Hepatocyte (in vitro differentiated cells): Measurements from ENCODE around the gene NPAS2. TPM values are rescaled to one million over a fixed set of nuclear protein-coding genes. Genes with fewer than 3 reads are reported as not detected.

Experiments used
- DNase-seq: peaks from one replicate; pipeline ENCODE4 v3.0.0-alpha.2; 2016; ENCODE audit warnings: low spot score
- H2AFZ ChIP-seq: fragments of 200-600 bp; sonication (generic); 2 replicates; pipeline ENCODE4 v1.6.0; 2016; ENCODE audit warnings: antibody characterized with exemption, mild to moderate bottlenecking
- H3K27ac ChIP-seq: fragments of 200-600 bp; sonication (generic); 2 replicates; pipeline ENCODE4 v1.5.1; 2016; ENCODE audit warnings: mild to moderate bottlenecking
- H3K27me3 ChIP-seq: fragments of 200-600 bp; sonication (generic); 2 replicates; pipeline ENCODE4 v1.6.1; 2016
- H3K36me3 ChIP-seq: fragments of 200-600 bp; sonication (generic); replicated peaks from 2 replicates; pipeline ENCODE4 v1.5.1; 2016; ENCODE audit warnings: low read depth; ENCODE audit not compliant: insufficient read depth
- H3K4me1 ChIP-seq: fragments of 200-600 bp; sonication (generic); 2 replicates; pipeline ENCODE4 v1.5.1; 2016; ENCODE audit warnings: mild to moderate bottlenecking, moderate library complexity; ENCODE audit not compliant: insufficient read depth
- H3K4me2 ChIP-seq: fragments of 200-600 bp; sonication (generic); 2 replicates; pipeline ENCODE4 v1.6.0; 2016
- H3K4me3 ChIP-seq: fragments of 200-600 bp; sonication (generic); 2 replicates; pipeline ENCODE4 v1.5.1; 2016; ENCODE audit warnings: mild to moderate bottlenecking
- H3K79me2 ChIP-seq: fragments of 200-600 bp; sonication (generic); 2 replicates; pipeline ENCODE4 v1.6.0; 2017; ENCODE audit warnings: mild to moderate bottlenecking
- H3K9me2 ChIP-seq: fragments of 200-600 bp; sonication (generic); replicated peaks from 2 replicates; pipeline ENCODE4 v1.6.0; 2017; ENCODE audit warnings: mild to moderate bottlenecking; ENCODE audit not compliant: insufficient read depth
- H3K9me3 ChIP-seq: fragments of 200-600 bp; sonication (generic); 2 replicates; pipeline ENCODE4 v1.5.1; 2016; ENCODE audit warnings: low read depth, mild to moderate bottlenecking
- H4K20me1 ChIP-seq: fragments of 200-600 bp; sonication (generic); 2 replicates; pipeline ENCODE4 v1.6.0; 2016; ENCODE audit warnings: mild to moderate bottlenecking; ENCODE audit not compliant: insufficient read depth, poor library complexity, severe bottlenecking
- EZH2 ChIP-seq: fragments of 200-600 bp; sonication (generic); IDR thresholded peaks from 2 replicates; pipeline ENCODE4 v1.6.1; 2016; ENCODE audit warnings: antibody characterized with exemption, mild to moderate bottlenecking, borderline replicate concordance
- EZH2phosphoT487 ChIP-seq: fragments of 200-600 bp; sonication (generic); IDR thresholded peaks from one replicate; pipeline ENCODE4 v1.6.1; 2018; ENCODE audit warnings: antibody characterized with exemption, mild to moderate bottlenecking, low read depth, moderate library complexity; ENCODE audit not compliant: unreplicated experiment, severe bottlenecking
- WGBS: methylation state at CpG from one replicate; pipeline ENCODE4 v1.1.6; 2016; ENCODE audit warnings: low lambda C conversion rate; ENCODE audit errors: missing lambda C conversion rate; 5-methylcytosine and 5-hydroxymethylcytosine counted together
- polyA plus RNA-seq: library from polyadenylated mRNA; unstranded; fragments of >200 nt; fragmentation: Nextera tagmentation; extraction: Ambion mirVana; gene quantifications from 2 replicates; pipeline ENCODE4 v1.2.1, GENCODE V29; 2016
- total RNA-seq: library from RNA; depleted of rRNA; stranded (reverse); fragments of >200 nt; gene quantifications from 2 replicates; pipeline ENCODE4 v1.2.3, GENCODE V29; 2014
- TF ChIP-seq, protein P1 (sequence below): fragments of 200-600 bp; sonication (generic); IDR thresholded peaks from 2 replicates; pipeline ENCODE4 v1.5.1; 2016; ENCODE audit warnings: antibody characterized with exemption, mild to moderate bottlenecking; ENCODE audit not compliant: poor library complexity

Gene NPAS2
- total and polyA plus RNA-seq, 2 experiments from 2014 or later, result 7.7 to 16.8 TPM

DNA sequence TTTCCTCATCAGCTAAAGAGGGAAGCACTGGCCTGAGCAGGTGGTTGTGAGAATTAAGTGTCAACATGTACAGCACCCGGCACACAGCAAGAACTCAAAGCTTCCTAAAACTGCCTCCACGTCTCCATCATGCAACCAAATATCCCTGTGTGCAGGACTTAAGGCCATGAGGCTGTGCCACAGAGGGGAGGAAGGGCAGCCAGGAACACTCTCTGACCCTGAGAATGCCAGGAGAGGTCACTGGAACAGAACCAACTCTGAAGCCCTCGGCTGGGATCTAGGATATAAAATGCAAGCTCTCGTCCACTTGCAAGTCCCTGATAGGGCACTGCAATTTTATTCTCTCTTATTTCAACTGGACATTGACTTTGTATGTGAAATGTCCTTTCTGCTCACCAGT lies 12.2 kb upstream of the NPAS2 start:
- Histone ChIP-seq H3K27ac (no peak overlapping the region), H3K4me2 (no peak overlapping the region), H3K4me1 (no peaks in the 10 kb centered on the region), H3K27me3 (no peaks in the 10 kb centered on the region), H3K9me2 (no peaks in the 10 kb centered on the region), H2AFZ (no peak overlapping the region), H4K20me1 (no peaks in the 10 kb centered on the region), H3K4me3 (no peak overlapping the region), H3K9me3 (no peaks in the 10 kb centered on the region), H3K36me3 (no peaks in the 10 kb centered on the region), H3K79me2 (no peaks in the 10 kb centered on the region)
- TF ChIP-seq, protein P1, sequence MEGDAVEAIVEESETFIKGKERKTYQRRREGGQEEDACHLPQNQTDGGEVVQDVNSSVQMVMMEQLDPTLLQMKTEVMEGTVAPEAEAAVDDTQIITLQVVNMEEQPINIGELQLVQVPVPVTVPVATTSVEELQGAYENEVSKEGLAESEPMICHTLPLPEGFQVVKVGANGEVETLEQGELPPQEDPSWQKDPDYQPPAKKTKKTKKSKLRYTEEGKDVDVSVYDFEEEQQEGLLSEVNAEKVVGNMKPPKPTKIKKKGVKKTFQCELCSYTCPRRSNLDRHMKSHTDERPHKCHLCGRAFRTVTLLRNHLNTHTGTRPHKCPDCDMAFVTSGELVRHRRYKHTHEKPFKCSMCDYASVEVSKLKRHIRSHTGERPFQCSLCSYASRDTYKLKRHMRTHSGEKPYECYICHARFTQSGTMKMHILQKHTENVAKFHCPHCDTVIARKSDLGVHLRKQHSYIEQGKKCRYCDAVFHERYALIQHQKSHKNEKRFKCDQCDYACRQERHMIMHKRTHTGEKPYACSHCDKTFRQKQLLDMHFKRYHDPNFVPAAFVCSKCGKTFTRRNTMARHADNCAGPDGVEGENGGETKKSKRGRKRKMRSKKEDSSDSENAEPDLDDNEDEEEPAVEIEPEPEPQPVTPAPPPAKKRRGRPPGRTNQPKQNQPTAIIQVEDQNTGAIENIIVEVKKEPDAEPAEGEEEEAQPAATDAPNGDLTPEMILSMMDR, result no peak
- TF ChIP-seq EZH2phosphoT487, result no peak
- TF ChIP-seq EZH2, result no peak
- 90% methylated on average over 4 of the region's 4 CpGs for WGBS
- no peak for DNase-seq

DNA sequence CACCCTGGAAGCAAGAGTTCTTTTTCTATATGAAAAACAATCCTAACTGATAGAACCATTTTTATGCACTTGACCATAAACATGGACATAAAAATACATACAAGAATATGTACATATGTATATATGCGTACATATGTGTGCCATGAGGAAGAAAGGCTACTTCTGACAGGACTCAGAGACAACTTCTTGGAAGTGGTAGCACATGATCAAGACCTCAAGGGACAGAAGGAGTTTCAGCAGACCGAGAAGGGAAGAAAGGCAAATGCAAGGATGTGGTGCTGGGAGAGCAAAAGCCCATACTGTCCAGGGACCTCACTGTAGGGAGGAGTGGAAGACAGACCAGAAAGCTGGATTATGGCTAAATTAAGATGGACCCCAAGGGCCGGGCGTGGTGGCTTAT lies 11.4 kb upstream of the NPAS2 start:
- H3K4me2 ChIP-seq, result no peak overlapping the region
- no peaks in the 10 kb centered on the region for H3K4me1 ChIP-seq
- no peak overlapping the region for H3K27ac ChIP-seq
- no peak overlapping the region for H3K4me3 ChIP-seq
- H4K20me1 ChIP-seq, result no peaks in the 10 kb centered on the region
- H3K27me3 ChIP-seq, result peaks cover under 1% of the 10 kb centered on the region
- H3K79me2 ChIP-seq, result no peaks in the 10 kb centered on the region
- H2AFZ ChIP-seq, result no peak overlapping the region
- H3K36me3 ChIP-seq, result no peaks in the 10 kb centered on the region
- DNase-seq, result no peak
- no peaks in the 10 kb centered on the region for H3K9me3 ChIP-seq
- H3K9me2 ChIP-seq, result no peaks in the 10 kb centered on the region
- TF ChIP-seq, protein P1, result no peak
- TF ChIP-seq EZH2, result no peak
- TF ChIP-seq EZH2phosphoT487, result no peak
- 96% methylated on average over 4 of the region's 4 CpGs for WGBS

DNA sequence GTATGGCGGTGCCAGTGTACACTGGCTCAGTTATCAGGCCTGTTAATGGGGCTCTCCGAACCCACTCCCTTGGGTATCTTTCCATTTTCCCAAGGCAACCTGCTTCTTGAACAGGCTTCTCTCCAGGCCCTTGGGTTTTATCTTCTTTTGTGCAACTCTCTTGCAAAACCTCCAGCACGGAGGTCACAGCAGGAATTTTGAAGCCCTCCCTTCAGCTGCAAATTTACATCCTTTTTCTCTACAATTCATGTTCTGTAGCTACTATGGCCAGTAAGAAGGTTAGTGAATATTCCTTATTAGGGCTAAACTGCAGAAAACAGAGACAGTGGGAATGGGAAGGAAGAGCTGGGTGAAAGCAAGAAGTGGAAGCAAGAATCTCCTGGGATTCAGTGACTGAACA lies 10.4 kb upstream of the NPAS2 start:
- WGBS, result 64% methylated on average over 3 of the region's 3 CpGs
- no peaks in the 10 kb centered on the region for H3K36me3 ChIP-seq
- no peak overlapping the region for H2AFZ ChIP-seq
- no peak overlapping the region for H3K4me2 ChIP-seq
- H4K20me1 ChIP-seq, result no peaks in the 10 kb centered on the region
- H3K9me3 ChIP-seq, result no peaks in the 10 kb centered on the region
- TF ChIP-seq EZH2phosphoT487, result no peak
- TF ChIP-seq, protein P1, result no peak
- no peak for TF ChIP-seq EZH2
- H3K27ac ChIP-seq, result no peak overlapping the region
- H3K9me2 ChIP-seq, result no peaks in the 10 kb centered on the region
- DNase-seq, result no peak
- peaks cover 2% of the 10 kb centered on the region for H3K27me3 ChIP-seq
- H3K79me2 ChIP-seq, result no peaks in the 10 kb centered on the region
- H3K4me1 ChIP-seq, result peaks cover 7% of the 10 kb centered on the region
- no peak overlapping the region for H3K4me3 ChIP-seq
